HCT116 (cell line): ENCODE measurements around the gene TAS1R1.

Experiments
- FOSL1 ChIP-seq: IDR thresholded peaks from 2 replicates; pipeline ENCODE4 v1.6.1; 2012; ENCODE audit warnings: low read depth
- POLR2A ChIP-seq: IDR thresholded peaks from 2 replicates; pipeline ENCODE4 v1.7.0; 2011; ENCODE audit warnings: borderline replicate concordance; ENCODE audit not compliant: insufficient read depth, insufficient read length; ENCODE audit errors: extremely low read depth
- POLR2AphosphoS5 ChIP-seq: IDR thresholded peaks from 2 replicates; pipeline ENCODE4 v1.6.1; 2011; ENCODE audit warnings: mild to moderate bottlenecking, low read depth, low read length, moderate library complexity
- TF ChIP-seq, protein P1 (sequence below), 3 experiments: fragments of 200-600 bp in 1 of 3; sonication (generic) in 1 of 3; IDR thresholded peaks in 2 of 3; conservative IDR thresholded peaks in 1 of 3; 2 replicates each; pipeline ENCODE4 v1.5.1; 2012 to 2017; ENCODE audit warnings: low read depth in 2 of 3, low read length in 2 of 3, antibody characterized with exemption in 1 of 3, borderline replicate concordance in 1 of 3, control low read depth in 1 of 3, mild to moderate bottlenecking in 1 of 3, mixed read lengths in 1 of 3, mixed run types in 1 of 3, moderate library complexity in 1 of 3; ENCODE audit not compliant: insufficient read depth in 1 of 3
- TF ChIP-seq, protein P2 (sequence below): IDR thresholded peaks from 2 replicates; pipeline ENCODE4 v1.6.1; 2012

DNA sequence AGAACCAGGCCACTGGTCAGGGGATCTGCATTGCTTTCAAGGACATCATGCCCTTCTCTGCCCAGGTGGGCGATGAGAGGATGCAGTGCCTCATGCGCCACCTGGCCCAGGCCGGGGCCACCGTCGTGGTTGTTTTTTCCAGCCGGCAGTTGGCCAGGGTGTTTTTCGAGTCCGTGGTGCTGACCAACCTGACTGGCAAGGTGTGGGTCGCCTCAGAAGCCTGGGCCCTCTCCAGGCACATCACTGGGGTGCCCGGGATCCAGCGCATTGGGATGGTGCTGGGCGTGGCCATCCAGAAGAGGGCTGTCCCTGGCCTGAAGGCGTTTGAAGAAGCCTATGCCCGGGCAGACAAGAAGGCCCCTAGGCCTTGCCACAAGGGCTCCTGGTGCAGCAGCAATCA lies 19.7 kb downstream of the TAS1R1 start:
- TF ChIP-seq POLR2AphosphoS5: no peak
- no peak for TF ChIP-seq POLR2A
- TF ChIP-seq, protein P1, sequence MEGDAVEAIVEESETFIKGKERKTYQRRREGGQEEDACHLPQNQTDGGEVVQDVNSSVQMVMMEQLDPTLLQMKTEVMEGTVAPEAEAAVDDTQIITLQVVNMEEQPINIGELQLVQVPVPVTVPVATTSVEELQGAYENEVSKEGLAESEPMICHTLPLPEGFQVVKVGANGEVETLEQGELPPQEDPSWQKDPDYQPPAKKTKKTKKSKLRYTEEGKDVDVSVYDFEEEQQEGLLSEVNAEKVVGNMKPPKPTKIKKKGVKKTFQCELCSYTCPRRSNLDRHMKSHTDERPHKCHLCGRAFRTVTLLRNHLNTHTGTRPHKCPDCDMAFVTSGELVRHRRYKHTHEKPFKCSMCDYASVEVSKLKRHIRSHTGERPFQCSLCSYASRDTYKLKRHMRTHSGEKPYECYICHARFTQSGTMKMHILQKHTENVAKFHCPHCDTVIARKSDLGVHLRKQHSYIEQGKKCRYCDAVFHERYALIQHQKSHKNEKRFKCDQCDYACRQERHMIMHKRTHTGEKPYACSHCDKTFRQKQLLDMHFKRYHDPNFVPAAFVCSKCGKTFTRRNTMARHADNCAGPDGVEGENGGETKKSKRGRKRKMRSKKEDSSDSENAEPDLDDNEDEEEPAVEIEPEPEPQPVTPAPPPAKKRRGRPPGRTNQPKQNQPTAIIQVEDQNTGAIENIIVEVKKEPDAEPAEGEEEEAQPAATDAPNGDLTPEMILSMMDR (IDR thresholded peaks at IDR 0.05 in 2 of 3, conservative IDR thresholded peaks at IDR 0.05 in 1 of 3; ENCODE audit: borderline replicate concordance in 1 of 3, insufficient read depth in 1 of 3, low read depth in 2 of 3, low read length in 2 of 3): no peak
- TF ChIP-seq, protein P2, sequence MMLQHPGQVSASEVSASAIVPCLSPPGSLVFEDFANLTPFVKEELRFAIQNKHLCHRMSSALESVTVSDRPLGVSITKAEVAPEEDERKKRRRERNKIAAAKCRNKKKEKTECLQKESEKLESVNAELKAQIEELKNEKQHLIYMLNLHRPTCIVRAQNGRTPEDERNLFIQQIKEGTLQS: no peak
- TF ChIP-seq FOSL1: no peak
